ENCODE measurements around the gene SLAIN1.
A peak's percentile ranks its signal among the peaks of the same experiment; 100 is the strongest.

The SLAIN1 gene

DNA sequence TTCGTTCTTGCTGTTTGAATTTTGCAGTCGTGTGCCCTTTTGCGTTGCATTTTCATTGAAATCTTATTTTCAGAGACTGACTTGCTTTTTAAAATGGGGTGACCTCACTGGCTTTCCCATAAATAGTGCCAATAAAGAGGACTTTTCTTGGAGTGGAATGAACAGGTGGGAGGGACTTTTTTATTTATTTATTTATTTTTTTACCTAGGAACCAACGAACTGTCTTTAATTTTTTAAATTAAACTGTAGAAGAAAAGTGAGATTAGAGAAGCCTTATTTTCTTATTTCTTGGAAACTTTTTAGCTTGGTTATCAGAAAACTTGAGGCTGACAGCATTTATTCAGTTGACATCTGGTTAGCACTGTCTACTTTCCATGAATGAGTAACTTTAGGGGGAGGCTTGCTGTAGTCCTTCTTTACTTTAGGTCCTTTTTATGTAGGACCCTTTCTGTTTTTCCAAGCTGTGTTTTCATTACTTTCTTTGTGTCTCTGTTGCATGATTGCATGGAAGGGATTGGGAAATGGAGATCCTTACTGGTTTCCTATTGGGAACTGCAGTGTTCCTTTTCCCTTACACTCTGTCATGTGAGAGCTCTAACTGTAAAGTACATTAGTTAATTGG lies 1.7 kb downstream of the SLAIN1 start:
- peak overlapping the region in 1 of 2 experiments; percentile 83 for H3K4me3 ChIP-seq (ENCODE audit: insufficient read depth in 1 of 2, low read depth in 1 of 2, low read length in 2 of 2)
- peak overlapping the region; percentile 75 for H3K4me2 ChIP-seq (ENCODE audit: low read length, poor library complexity, severe bottlenecking)
- no peak overlapping the region for H2AFZ ChIP-seq (ENCODE audit: low read depth, low read length)
- no peak overlapping the region for H3K27ac ChIP-seq (ENCODE audit: low read length, poor library complexity, severe bottlenecking)
- H3K4me1 ChIP-seq (ENCODE audit: control insufficient read depth, insufficient read depth, low read depth, low read length): peaks cover 14% of the 10 kb centered on the region
- H2BK5ac ChIP-seq (ENCODE audit: low read depth, low read length, poor library complexity, severe bottlenecking): no peak overlapping the region
- peak; percentile 3 for DNase-seq
- H2BK120ac ChIP-seq (ENCODE audit: low read depth, low read length): no peak overlapping the region
- H2BK12ac ChIP-seq (ENCODE audit: low read length in 2 of 2): no peak overlapping the region
- no peaks in the 10 kb centered on the region for H3K79me1 ChIP-seq (replicated peaks; ENCODE audit: low read length, poor library complexity, severe bottlenecking)
- no peaks in the 10 kb centered on the region for H3K36me3 ChIP-seq (ENCODE audit: control insufficient read depth in 1 of 2, insufficient read depth in 2 of 2, low read depth in 1 of 2, low read length in 2 of 2)
- H3K4ac ChIP-seq (ENCODE audit: low read depth in 1 of 2, low read length in 2 of 2): no peak overlapping the region
- H3K27me3 ChIP-seq (ENCODE audit: control insufficient read depth in 1 of 2, insufficient read depth in 1 of 2, low read length in 2 of 2): peaks cover 33 to 44% of the 10 kb centered on the region in 2 experiments
- no peak overlapping the region for H4K91ac ChIP-seq (ENCODE audit: low read length)
- H3K23ac ChIP-seq (ENCODE audit: low read length in 2 of 2): no peak overlapping the region
- 4% methylated on average over 3 of the region's 4 CpGs for WGBS
- H3K18ac ChIP-seq (ENCODE audit: low read depth in 1 of 2, low read length in 2 of 2): no peak overlapping the region
- H2AK5ac ChIP-seq (ENCODE audit: low read length, severe bottlenecking): no peak overlapping the region
- H2BK15ac ChIP-seq (ENCODE audit: low read depth, poor library complexity, severe bottlenecking): no peak overlapping the region
- H3K9ac ChIP-seq (ENCODE audit: low read length): no peak overlapping the region
- no peak overlapping the region for H3K14ac ChIP-seq (ENCODE audit: low read length in 2 of 2)
- no peaks in the 10 kb centered on the region for H3K9me3 ChIP-seq (ENCODE audit: control insufficient read depth, low read length)
- H4K8ac ChIP-seq (ENCODE audit: low read length): no peak overlapping the region

DNA sequence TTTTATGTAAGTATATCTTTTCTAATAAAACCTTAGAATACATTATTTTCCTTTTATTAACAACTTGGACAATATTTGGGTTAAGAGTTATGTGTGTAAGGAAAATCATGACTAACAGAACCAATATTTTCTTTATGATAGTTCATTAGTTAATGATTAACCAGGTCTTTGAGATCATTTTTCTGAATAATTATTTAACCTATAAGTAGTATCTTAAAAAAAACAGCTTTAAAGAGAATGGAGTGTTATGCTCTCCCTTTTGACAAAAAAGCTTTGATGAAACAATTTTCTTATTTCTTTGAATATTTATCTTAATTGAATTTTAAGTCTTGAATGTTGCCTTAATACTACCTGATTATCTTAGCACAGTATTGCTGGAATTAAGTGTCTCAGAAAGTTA lies 3.8 kb downstream of the SLAIN1 start:
- H3K27ac ChIP-seq (ENCODE audit: low read length, poor library complexity, severe bottlenecking): no peak overlapping the region
- no peak overlapping the region for H2BK5ac ChIP-seq (ENCODE audit: low read depth, low read length, poor library complexity, severe bottlenecking)
- H4K91ac ChIP-seq (ENCODE audit: low read length): no peak overlapping the region
- no peak overlapping the region for H2BK15ac ChIP-seq (ENCODE audit: low read depth, poor library complexity, severe bottlenecking)
- H3K14ac ChIP-seq (ENCODE audit: low read length in 2 of 2): no peak overlapping the region
- no peak overlapping the region for H3K18ac ChIP-seq (ENCODE audit: low read depth in 1 of 2, low read length in 2 of 2)
- no peaks in the 10 kb centered on the region for H3K79me1 ChIP-seq (replicated peaks; ENCODE audit: low read length, poor library complexity, severe bottlenecking)
- H3K9ac ChIP-seq (ENCODE audit: low read length): no peak overlapping the region
- H3K27me3 ChIP-seq (ENCODE audit: control insufficient read depth in 1 of 2, insufficient read depth in 1 of 2, low read length in 2 of 2): peaks cover 22 to 33% of the 10 kb centered on the region in 2 experiments
- no peak overlapping the region for H3K4me2 ChIP-seq (ENCODE audit: low read length, poor library complexity, severe bottlenecking)
- no peak overlapping the region for H4K8ac ChIP-seq (ENCODE audit: low read length)
- no peak overlapping the region for H3K4ac ChIP-seq (ENCODE audit: low read depth in 1 of 2, low read length in 2 of 2)
- no peak overlapping the region for H2AK5ac ChIP-seq (ENCODE audit: low read length, severe bottlenecking)
- H2AFZ ChIP-seq (ENCODE audit: low read depth, low read length): no peak overlapping the region
- H2BK120ac ChIP-seq (ENCODE audit: low read depth, low read length): no peak overlapping the region
- no peaks in the 10 kb centered on the region for H3K36me3 ChIP-seq (ENCODE audit: control insufficient read depth in 1 of 2, insufficient read depth in 2 of 2, low read depth in 1 of 2, low read length in 2 of 2)
- no peak for DNase-seq
- H3K4me3 ChIP-seq (ENCODE audit: insufficient read depth in 1 of 2, low read depth in 1 of 2, low read length in 2 of 2): no peak overlapping the region
- H2BK12ac ChIP-seq (ENCODE audit: low read length in 2 of 2): no peak overlapping the region
- H3K23ac ChIP-seq (ENCODE audit: low read length in 2 of 2): no peak overlapping the region
- peaks cover 14% of the 10 kb centered on the region for H3K4me1 ChIP-seq (ENCODE audit: control insufficient read depth, insufficient read depth, low read depth, low read length)
- no peaks in the 10 kb centered on the region for H3K9me3 ChIP-seq (ENCODE audit: control insufficient read depth, low read length)

- H3K14ac ChIP-seq (ENCODE audit: low read length in 2 of 2): no peak overlapping the region
- H3K27ac ChIP-seq (ENCODE audit: low read length, poor library complexity, severe bottlenecking): no peak overlapping the region
- H3K18ac ChIP-seq (ENCODE audit: low read depth in 1 of 2, low read length in 2 of 2): no peak overlapping the region
- H2BK5ac ChIP-seq (ENCODE audit: low read depth, low read length, poor library complexity, severe bottlenecking): no peak overlapping the region
- H4K8ac ChIP-seq (ENCODE audit: low read length): no peak overlapping the region
- H2BK15ac ChIP-seq (ENCODE audit: low read depth, poor library complexity, severe bottlenecking): no peak overlapping the region
- H3K4me1 ChIP-seq (ENCODE audit: control insufficient read depth, insufficient read depth, low read depth, low read length): peaks cover 12% of the 10 kb centered on the region
- no peak overlapping the region for H2AK5ac ChIP-seq (ENCODE audit: low read length, severe bottlenecking)
- no peaks in the 10 kb centered on the region for H3K79me1 ChIP-seq (replicated peaks; ENCODE audit: low read length, poor library complexity, severe bottlenecking)
- DNase-seq: no peak
- H3K9me3 ChIP-seq (ENCODE audit: control insufficient read depth, low read length): no peaks in the 10 kb centered on the region
- no peak overlapping the region for H3K23ac ChIP-seq (ENCODE audit: low read length in 2 of 2)
- no peak overlapping the region for H3K4me2 ChIP-seq (ENCODE audit: low read length, poor library complexity, severe bottlenecking)
- no peaks in the 10 kb centered on the region for H3K36me3 ChIP-seq (ENCODE audit: control insufficient read depth in 1 of 2, insufficient read depth in 2 of 2, low read depth in 1 of 2, low read length in 2 of 2)
- WGBS: no CpG with 5 or more reads among the region's 1 CpG
- H2BK120ac ChIP-seq (ENCODE audit: low read depth, low read length): no peak overlapping the region
- H4K91ac ChIP-seq (ENCODE audit: low read length): no peak overlapping the region
- no peak overlapping the region for H3K4ac ChIP-seq (ENCODE audit: low read depth in 1 of 2, low read length in 2 of 2)
- H3K27me3 ChIP-seq (ENCODE audit: control insufficient read depth in 1 of 2, insufficient read depth in 1 of 2, low read length in 2 of 2): peaks cover 14 to 23% of the 10 kb centered on the region in 2 experiments
- no peak overlapping the region for H3K9ac ChIP-seq (ENCODE audit: low read length)
- H2AFZ ChIP-seq (ENCODE audit: low read depth, low read length): no peak overlapping the region
- no peak overlapping the region for H3K4me3 ChIP-seq (ENCODE audit: insufficient read depth in 1 of 2, low read depth in 1 of 2, low read length in 2 of 2)
- H2BK12ac ChIP-seq (ENCODE audit: low read length in 2 of 2): no peak overlapping the region
Observed at GRCh38 chr13:77702366-77702765, 4.9 kb downstream of the SLAIN1 start.

DNA sequence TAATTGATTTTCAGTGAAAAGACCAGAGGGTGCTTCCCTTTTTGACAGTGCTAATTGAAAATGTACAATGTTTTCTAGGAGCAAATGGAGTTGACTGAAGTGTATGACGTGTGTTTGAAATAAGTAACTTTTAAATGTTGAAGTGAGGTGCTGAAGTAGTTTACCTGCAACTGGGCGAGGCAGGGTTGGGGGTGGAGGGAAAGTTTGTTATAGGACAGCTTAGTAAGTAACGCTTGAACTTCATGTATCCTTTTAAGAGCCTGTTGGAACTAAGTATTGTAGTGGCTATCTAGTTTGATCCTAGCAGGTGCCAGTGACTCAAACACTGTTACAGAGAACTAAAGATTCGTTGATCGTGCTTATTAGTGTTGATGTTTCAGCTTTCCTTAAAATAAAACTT lies 5.9 kb downstream of the SLAIN1 start:
- Histone ChIP-seq H3K18ac (ENCODE audit: low read depth in 1 of 2, low read length in 2 of 2) (no peak overlapping the region), H4K8ac (ENCODE audit: low read length) (no peak overlapping the region), H3K4me1 (ENCODE audit: control insufficient read depth, insufficient read depth, low read depth, low read length) (peaks cover 5% of the 10 kb centered on the region), H3K27me3 (ENCODE audit: control insufficient read depth in 1 of 2, insufficient read depth in 1 of 2, low read length in 2 of 2) (peaks cover 13 to 23% of the 10 kb centered on the region in 2 experiments), H2BK12ac (ENCODE audit: low read length in 2 of 2) (no peak overlapping the region), H2BK5ac (ENCODE audit: low read depth, low read length, poor library complexity, severe bottlenecking) (no peak overlapping the region), H3K23ac (ENCODE audit: low read length in 2 of 2) (no peak overlapping the region), H3K14ac (ENCODE audit: low read length in 2 of 2) (no peak overlapping the region), H3K36me3 (ENCODE audit: control insufficient read depth in 1 of 2, insufficient read depth in 2 of 2, low read depth in 1 of 2, low read length in 2 of 2) (no peaks in the 10 kb centered on the region), H3K27ac (ENCODE audit: low read length, poor library complexity, severe bottlenecking) (no peak overlapping the region), H3K9ac (ENCODE audit: low read length) (no peak overlapping the region), H3K4ac (ENCODE audit: low read depth in 1 of 2, low read length in 2 of 2) (no peak overlapping the region), H2AFZ (ENCODE audit: low read depth, low read length) (no peak overlapping the region), H2BK15ac (ENCODE audit: low read depth, poor library complexity, severe bottlenecking) (no peak overlapping the region), H4K91ac (ENCODE audit: low read length) (no peak overlapping the region), H3K4me3 (ENCODE audit: insufficient read depth in 1 of 2, low read depth in 1 of 2, low read length in 2 of 2) (no peak overlapping the region), H2BK120ac (ENCODE audit: low read depth, low read length) (no peak overlapping the region), H3K79me1 (replicated peaks; ENCODE audit: low read length, poor library complexity, severe bottlenecking) (no peaks in the 10 kb centered on the region), H3K9me3 (ENCODE audit: control insufficient read depth, low read length) (no peaks in the 10 kb centered on the region), H3K4me2 (ENCODE audit: low read length, poor library complexity, severe bottlenecking) (no peak overlapping the region), H2AK5ac (ENCODE audit: low read length, severe bottlenecking) (no peak overlapping the region)
- DNase-seq: no peak
- WGBS: 68% methylated on average over 3 of the region's 5 CpGs
